ENCODE results near the gene DOCK10.

The DOCK10 gene

DNA sequence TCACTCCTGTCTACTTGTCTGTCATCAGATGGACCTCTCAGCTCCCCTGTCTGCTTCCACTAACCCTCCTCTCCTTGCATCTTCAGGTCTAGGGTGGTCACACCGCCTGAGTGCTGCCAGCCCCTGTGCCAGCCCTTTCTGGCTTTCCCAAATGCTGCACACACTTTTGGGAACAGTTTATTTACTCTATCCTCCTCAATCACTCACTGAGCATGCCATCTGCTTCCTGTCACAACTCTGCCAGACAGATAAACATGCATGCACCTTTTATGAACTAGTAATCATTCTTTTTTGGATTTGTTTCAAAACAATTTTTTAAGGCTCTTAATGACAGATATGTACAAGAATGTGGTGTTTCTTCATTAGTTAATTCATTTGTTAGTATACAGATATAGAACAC lies 269.8 kb downstream of the DOCK10 start:
- TF ChIP-seq CTCF (IDR thresholded peaks at IDR 0.05; ENCODE audit: insufficient read depth, low read depth, low read length, missing control alignments), result no peak
- DNase-seq (ENCODE audit: low read depth), result no peak
- H3K4me3 ChIP-seq (ENCODE audit: low read length), result no peak overlapping the region

DNA sequence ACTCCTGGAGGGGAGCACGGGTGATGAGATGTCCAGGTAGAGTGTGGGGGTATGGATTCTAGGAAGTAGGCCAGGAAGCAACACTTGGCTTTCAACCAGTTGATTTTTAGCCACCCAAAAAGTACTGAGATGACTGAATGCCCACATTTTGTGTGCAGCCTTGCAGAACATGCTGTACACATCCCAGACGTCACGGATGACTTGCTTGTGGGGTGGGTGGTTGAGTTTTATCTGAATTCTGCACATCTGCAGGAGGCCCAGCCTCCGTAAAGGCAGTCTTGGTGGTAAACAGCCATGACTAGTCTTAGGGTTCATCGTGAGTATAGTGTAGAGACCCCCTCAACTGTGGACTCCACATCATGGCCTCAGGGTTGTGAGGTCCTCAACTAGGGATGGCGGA lies 272.8 kb downstream of the DOCK10 start:
- DNase-seq (ENCODE audit: low read depth), result no peak
- no peak overlapping the region for H3K4me3 ChIP-seq (ENCODE audit: low read length)
- no peak for TF ChIP-seq CTCF (IDR thresholded peaks at IDR 0.05; ENCODE audit: insufficient read depth, low read depth, low read length, missing control alignments)

DNA sequence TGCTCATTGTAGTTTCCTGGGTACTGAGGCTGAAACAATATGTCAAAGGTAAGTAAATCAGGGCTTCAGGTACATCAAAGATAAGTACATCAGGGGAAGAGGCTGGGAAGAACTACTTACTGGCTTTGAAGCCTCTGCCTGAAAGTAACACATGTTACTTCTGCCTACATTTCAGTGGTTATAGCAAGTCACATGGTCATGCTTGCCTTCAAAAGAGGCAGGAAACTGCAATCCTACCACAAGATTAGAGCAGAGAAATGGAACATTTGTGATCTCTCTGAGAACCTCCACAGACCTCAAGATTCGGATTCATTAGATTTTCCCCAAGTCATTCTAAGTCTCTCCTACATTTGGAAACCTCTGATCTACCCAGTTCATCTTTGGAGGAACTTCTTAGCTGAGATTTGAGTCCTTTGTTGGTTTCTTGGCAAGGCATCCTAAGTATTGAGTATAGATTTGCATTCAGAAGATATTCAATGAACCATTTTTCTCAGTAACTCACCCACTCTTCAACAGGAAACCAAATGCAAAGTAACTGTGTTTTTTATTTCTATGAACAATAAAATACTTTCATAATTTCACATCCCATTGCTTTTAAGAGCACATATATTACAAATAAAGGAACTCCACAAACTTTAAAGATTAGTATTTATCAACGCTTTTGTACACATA lies 277.6 kb downstream of the DOCK10 start:
- no peak for TF ChIP-seq CTCF (IDR thresholded peaks at IDR 0.05; ENCODE audit: insufficient read depth, low read depth, low read length, missing control alignments)
- DNase-seq (ENCODE audit: low read depth), result no peak
- no peak overlapping the region for H3K4me3 ChIP-seq (ENCODE audit: low read length)

GRCh38 chr2:224757934-224758548 lies 284.2 kb downstream of the DOCK10 start:
- H3K4me3 ChIP-seq (ENCODE audit: low read length), result no peak overlapping the region
- DNase-seq (ENCODE audit: low read depth), result no peak

GRCh38 chr2:224753743-224754540 lies 288.3 kb downstream of the DOCK10 start:
- no peak overlapping the region for H3K4me3 ChIP-seq (ENCODE audit: low read length)
- peak; percentile 79 for DNase-seq (ENCODE audit: low read depth)
- no peak for TF ChIP-seq CTCF (IDR thresholded peaks at IDR 0.05; ENCODE audit: insufficient read depth, low read depth, low read length, missing control alignments)

More at GRCh38 chr2:224757934-224758548, 284.2 kb downstream of the DOCK10 start:
- TF ChIP-seq CTCF (IDR thresholded peaks at IDR 0.05; ENCODE audit: insufficient read depth, low read depth, low read length, missing control alignments), result no peak

DNA sequence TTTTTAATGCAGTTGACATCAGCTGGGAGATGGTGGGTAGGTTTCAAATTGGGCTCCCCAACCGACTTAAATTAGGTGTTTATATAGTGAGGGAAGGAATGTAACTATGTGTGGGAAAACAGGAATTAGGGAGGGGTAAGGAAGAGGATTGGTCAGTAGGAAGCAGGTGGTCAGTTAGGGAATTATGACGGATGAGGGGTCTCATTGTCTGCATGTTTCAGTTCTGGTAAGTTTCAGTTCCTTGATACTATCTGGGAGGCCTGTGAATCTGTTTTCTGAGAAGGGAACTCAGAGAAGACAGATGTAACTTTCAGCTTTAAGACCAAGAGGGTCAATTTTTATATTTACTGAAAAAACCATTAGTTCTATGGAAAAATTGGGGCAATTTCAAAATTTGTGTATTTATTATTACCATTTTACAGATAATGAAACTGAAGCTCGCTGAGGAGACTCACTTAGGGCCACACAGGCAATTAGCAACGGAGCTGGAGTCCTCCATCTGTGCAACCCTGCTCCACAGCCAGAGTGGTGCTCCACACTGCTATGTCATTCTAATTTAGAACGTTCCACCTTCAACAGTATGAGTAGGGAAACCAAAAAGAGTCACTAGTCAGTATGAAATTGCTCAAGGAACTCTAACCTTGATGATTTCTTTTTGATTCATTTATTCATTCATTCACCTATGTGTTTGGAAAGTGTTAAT lies 290.1 kb downstream of the DOCK10 start:
- DNase-seq (ENCODE audit: low read depth), result no peak
- no peak for TF ChIP-seq CTCF (IDR thresholded peaks at IDR 0.05; ENCODE audit: insufficient read depth, low read depth, low read length, missing control alignments)
- no peak overlapping the region for H3K4me3 ChIP-seq (ENCODE audit: low read length)

Data from epithelial cell of esophagus (primary cell).